SK-N-SH (cell line): ENCODE measurements around the gene SPTBN1.

ENCODE experiments used
- CTCF ChIP-seq: fragments of 200-600 bp; sonication (generic); IDR thresholded peaks from 2 replicates; pipeline ENCODE4 v1.6.1; 2017; ENCODE audit warnings: antibody characterized with exemption, mild to moderate bottlenecking, moderate library complexity
- EZH2phosphoT487 ChIP-seq: fragments of 200-600 bp; sonication (generic); IDR thresholded peaks from 2 replicates; pipeline ENCODE4 v1.6.1; 2017; ENCODE audit warnings: low read depth, mixed run types, mild to moderate bottlenecking, antibody characterized with exemption, moderate library complexity, borderline replicate concordance
- FOSL2 ChIP-seq: IDR thresholded peaks from 2 replicates; pipeline ENCODE4 v1.4.0; 2012; ENCODE audit warnings: low read depth, mild to moderate bottlenecking, moderate library complexity, borderline replicate concordance
- FOXJ3 ChIP-seq: sonication (generic); formaldehyde crosslinking; IDR thresholded peaks from 2 replicates; pipeline ENCODE4 v1.5.1; 2020; ENCODE audit warnings: mild to moderate bottlenecking, missing genetic modification reagents
- REST ChIP-seq: IDR thresholded peaks from 2 replicates; pipeline ENCODE4 v1.6.1; 2012; ENCODE audit warnings: mild to moderate bottlenecking, low read depth, low read length, moderate library complexity
- TCF12 ChIP-seq: IDR thresholded peaks from 2 replicates; pipeline ENCODE4 v1.4.0; 2012

GRCh38 chr2:54582987-54583386 is 126.9 kb downstream of the SPTBN1 start:
- TF ChIP-seq FOSL2 (no peak), FOXJ3 (CRISPR knock-in tag) (no peak), CTCF (no peak), REST (no peak), EZH2phosphoT487 (no peak), TCF12 (no peak)
